Retinal pigment epithelial cell (primary cell): ENCODE data around the gene PROB1.

Source experiments
- DNase-seq: peaks from one replicate; pipeline ENCODE4 v3.0.0-alpha.2; 2010; ENCODE audit warnings: low read depth
- H3K4me3 ChIP-seq: 2 replicates; pipeline ENCODE4 v1.5.1; 2011; ENCODE audit warnings: mild to moderate bottlenecking, low read length, control low read depth, moderate library complexity
- TF ChIP-seq, protein P1 (sequence below): conservative IDR thresholded peaks from 2 replicates; pipeline ENCODE4 v1.5.1; 2011; ENCODE audit warnings: low read depth, low read length, control low read depth, inconsistent platforms

Gene PROB1

DNA sequence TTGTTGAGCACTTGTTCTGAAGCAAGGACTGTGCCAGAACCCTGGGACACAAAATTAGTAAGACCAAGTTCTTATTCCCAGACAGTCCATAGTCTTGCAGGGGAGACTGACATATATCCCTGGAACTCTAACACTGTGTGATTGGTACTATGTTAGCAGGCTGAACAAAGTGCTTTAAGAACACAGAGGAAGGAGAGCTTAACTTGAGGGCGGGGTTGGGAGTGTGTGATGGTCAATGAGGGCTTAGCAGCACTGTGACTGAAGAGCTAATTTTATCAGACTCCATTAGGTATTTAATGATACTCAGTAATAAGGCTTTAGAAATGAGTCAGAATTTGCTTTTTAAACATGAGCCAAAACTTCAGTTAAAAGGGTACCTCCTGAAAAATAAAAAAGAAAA lies 23.9 kb upstream of the PROB1 start:
- no peak for DNase-seq
- TF ChIP-seq, protein P1, sequence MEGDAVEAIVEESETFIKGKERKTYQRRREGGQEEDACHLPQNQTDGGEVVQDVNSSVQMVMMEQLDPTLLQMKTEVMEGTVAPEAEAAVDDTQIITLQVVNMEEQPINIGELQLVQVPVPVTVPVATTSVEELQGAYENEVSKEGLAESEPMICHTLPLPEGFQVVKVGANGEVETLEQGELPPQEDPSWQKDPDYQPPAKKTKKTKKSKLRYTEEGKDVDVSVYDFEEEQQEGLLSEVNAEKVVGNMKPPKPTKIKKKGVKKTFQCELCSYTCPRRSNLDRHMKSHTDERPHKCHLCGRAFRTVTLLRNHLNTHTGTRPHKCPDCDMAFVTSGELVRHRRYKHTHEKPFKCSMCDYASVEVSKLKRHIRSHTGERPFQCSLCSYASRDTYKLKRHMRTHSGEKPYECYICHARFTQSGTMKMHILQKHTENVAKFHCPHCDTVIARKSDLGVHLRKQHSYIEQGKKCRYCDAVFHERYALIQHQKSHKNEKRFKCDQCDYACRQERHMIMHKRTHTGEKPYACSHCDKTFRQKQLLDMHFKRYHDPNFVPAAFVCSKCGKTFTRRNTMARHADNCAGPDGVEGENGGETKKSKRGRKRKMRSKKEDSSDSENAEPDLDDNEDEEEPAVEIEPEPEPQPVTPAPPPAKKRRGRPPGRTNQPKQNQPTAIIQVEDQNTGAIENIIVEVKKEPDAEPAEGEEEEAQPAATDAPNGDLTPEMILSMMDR: no peak
- no peak overlapping the region for H3K4me3 ChIP-seq

DNA sequence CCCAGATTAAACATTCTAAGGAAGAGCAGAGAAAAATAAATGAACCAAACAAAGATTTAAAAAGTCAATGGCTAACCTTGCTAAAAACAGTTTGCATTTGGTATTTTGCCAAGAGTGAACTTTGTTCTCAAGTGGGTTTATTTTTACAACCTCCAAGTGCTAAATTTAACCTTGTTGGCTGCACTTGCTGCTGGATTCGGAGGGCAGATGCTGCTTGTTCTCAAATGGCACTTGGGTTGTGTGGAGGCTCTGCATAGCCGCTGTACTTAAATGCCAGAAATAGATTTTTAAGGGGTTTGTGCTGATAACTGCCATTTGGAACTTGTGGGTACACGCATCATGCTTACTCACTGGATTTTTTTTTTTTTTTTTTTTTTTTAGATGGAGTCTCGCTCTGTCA lies 22.3 kb upstream of the PROB1 start:
- no peak for DNase-seq
- no peak overlapping the region for H3K4me3 ChIP-seq
- TF ChIP-seq, protein P1: no peak

DNA sequence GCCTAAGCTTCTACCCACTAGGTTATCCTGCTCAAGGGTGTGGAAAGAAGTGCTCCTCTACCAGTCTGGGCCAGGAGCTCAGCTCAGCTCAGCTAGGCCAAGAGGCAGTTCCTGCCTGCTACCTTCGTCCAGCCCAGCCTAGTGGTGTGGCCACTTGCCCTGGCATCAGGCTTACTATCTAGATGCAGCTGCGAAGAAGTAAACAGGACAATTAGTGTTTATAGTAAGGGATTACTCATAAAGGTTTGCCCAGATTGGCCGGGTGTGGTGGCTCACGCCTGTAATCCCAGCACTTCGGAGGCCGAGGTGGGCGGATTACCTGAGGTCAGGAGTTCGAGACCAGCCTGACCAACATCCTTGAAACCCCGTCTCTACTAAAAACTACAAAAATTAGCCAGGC lies 21.7 kb upstream of the PROB1 start:
- no peak for DNase-seq
- H3K4me3 ChIP-seq: no peak overlapping the region
- TF ChIP-seq, protein P1: no peak

DNA sequence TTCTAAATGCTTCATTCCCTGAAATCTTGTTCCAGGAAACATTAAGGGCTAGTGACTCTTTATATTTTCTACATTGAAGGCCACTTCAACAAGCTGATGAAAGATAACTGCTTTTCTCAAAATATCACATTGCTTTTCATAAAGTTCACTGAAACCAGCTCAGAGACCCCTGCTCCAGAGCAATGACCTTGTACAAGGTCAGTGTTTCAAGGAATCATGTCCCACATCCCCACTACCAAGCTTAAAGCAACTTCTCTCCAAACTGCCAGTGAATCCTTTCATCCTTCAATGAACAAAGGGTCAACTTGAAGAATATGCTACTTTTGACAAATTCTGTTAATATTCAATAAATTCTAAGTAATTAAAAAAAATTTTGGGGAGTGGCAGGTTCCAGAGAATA lies 21.0 kb upstream of the PROB1 start:
- no peak overlapping the region for H3K4me3 ChIP-seq
- no peak for DNase-seq
- TF ChIP-seq, protein P1: no peak

DNA sequence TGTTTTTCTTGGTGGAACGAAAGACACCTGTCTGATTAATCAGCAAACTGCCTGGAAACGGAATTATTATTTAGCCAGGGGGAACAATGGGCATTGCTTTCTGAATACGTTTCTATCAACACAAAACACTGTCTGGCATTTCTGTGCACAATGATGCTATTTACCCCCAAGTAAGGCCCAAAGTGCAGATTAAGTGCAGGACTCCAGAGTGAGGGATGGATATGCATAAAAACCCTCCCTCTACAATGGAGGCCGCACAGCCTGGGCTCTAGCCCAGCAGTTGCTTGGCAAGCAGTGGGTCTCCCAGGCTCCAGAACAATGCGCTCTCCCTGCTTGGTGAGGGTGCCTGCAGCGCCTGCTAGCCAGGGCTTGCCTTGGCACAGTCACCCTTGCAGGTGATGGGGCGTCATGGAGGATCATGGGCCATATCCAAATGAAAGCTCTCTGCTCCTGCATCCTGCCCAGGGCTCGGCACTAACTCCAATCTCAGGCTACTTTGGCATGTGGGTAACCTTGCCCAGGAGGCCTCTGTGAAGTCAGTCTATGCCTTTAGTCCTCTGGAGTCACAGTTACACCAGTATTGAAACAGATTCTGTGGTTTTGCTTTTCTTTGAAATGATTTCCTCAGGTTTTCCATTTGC lies 20.4 kb upstream of the PROB1 start:
- TF ChIP-seq, protein P1: no peak
- H3K4me3 ChIP-seq: no peak overlapping the region
- DNase-seq: no peak

- H3K4me3 ChIP-seq: no peak overlapping the region
- TF ChIP-seq, protein P1: no peak
- DNase-seq: no peak
These were observed 19.8 kb upstream of the PROB1 start for GRCh38 chr5:139414581-139415130.

DNA sequence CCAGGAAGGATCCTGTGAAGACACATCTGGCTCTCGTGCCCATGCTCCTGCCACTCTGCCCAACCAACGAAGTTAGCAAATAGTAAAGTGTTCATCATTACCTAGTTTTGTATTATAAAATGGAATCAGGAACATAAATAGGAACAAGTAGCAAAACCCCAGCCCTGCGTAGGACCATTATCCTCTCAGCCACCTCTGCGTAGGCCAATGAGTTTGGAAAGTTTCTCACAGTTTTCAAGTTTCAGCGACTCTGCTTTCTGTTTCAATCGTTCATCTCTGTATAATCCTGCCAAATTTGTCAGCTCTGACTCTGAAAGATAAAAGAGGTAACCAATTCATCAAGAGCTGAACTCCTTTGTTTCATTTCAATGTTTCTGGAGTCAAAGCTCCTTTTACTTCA lies 19.1 kb upstream of the PROB1 start:
- no peak for DNase-seq
- no peak overlapping the region for H3K4me3 ChIP-seq
- TF ChIP-seq, protein P1: no peak
